Rectal smooth muscle tissue (tissue), 1 donor: ENCODE measurements around the gene HOMER2.

Source experiments
- H3K27ac ChIP-seq: one replicate; pipeline ENCODE4 v1.7.0; 2013; ENCODE audit warnings: low read depth, low read length, inconsistent platforms
- H3K27me3 ChIP-seq: one replicate; pipeline ENCODE4 v1.7.0; 2013; ENCODE audit warnings: low read length; ENCODE audit not compliant: control insufficient read depth, insufficient read depth
- H3K36me3 ChIP-seq: one replicate; pipeline ENCODE4 v1.7.0; 2013; ENCODE audit warnings: low read length; ENCODE audit not compliant: control insufficient read depth, insufficient read depth
- H3K4me1 ChIP-seq: one replicate; pipeline ENCODE4 v1.7.0; 2013; ENCODE audit warnings: low read length; ENCODE audit not compliant: control insufficient read depth, insufficient read depth
- H3K4me3 ChIP-seq: one replicate; pipeline ENCODE4 v1.7.0; 2013; ENCODE audit warnings: low read length
- H3K9ac ChIP-seq: one replicate; pipeline ENCODE4 v1.7.0; 2013; ENCODE audit warnings: low read length

The HOMER2 gene

GRCh38 chr15:82936966-82937711, 15.4 kb downstream of the HOMER2 start:
- Histone ChIP-seq H3K4me3 (no peak overlapping the region), H3K9ac (no peak overlapping the region), H3K27me3 (no peaks in the 10 kb centered on the region), H3K27ac (no peak overlapping the region), H3K36me3 (no peaks in the 10 kb centered on the region), H3K4me1 (no peaks in the 10 kb centered on the region)

GRCh38 chr15:82935382-82935781, 17.1 kb downstream of the HOMER2 start:
- Histone ChIP-seq H3K27me3 (no peaks in the 10 kb centered on the region), H3K9ac (no peak overlapping the region), H3K27ac (no peak overlapping the region), H3K4me1 (no peaks in the 10 kb centered on the region), H3K36me3 (no peaks in the 10 kb centered on the region), H3K4me3 (no peak overlapping the region)

GRCh38 chr15:82934100-82934880, 18.2 kb downstream of the HOMER2 start:
- H3K27me3 ChIP-seq = no peaks in the 10 kb centered on the region
- H3K27ac ChIP-seq = no peak overlapping the region

DNA sequence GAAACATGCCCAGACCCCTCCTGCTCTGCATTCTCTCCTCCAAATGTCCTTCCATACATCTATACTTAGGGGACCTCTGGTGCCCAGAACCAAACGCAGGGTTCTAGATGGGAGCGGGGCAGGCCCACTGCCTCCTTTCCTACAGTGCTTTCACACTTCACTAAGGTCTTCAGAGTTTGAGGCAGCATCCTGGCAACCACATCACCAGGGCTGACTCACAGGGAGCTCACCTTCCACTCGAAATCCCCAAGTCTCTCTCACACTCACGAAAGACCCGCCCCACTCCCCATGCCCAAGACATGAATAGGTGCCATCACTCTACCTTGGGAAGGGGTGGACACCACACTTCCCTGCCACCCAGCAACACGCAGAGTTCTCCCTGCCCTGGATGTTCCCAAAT, 18.9 kb downstream of the HOMER2 start:
- no peak overlapping the region for H3K9ac ChIP-seq
- no peaks in the 10 kb centered on the region for H3K36me3 ChIP-seq
- H3K4me3 ChIP-seq = no peak overlapping the region
- no peaks in the 10 kb centered on the region for H3K4me1 ChIP-seq
- no peaks in the 10 kb centered on the region for H3K27me3 ChIP-seq
- no peak overlapping the region for H3K27ac ChIP-seq

More at GRCh38 chr15:82934100-82934880, 18.2 kb downstream of the HOMER2 start:
- Histone ChIP-seq H3K36me3 (no peaks in the 10 kb centered on the region), H3K9ac (no peak overlapping the region), H3K4me1 (no peaks in the 10 kb centered on the region), H3K4me3 (no peak overlapping the region)

DNA sequence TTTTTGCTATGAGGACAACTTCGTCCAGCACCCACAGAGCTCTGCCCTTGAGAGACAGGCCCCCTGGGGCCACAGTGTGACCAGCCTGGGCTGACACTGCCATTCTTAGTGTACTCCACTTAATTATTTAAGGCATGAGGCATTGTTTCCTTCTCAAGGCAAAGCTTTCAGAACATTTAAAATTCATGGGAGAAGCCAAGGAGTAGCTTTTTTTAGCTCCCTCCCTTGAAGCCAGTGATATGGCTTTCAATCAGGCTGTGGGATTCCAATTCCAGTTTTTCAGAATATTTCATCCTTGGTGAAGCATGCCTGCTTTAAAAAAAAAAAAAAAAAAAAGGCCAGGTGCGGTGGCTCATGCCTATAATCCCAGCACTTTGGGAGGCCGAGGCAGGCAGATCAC, 21.3 kb downstream of the HOMER2 start:
- no peak overlapping the region for H3K9ac ChIP-seq
- H3K4me3 ChIP-seq = no peak overlapping the region
- no peaks in the 10 kb centered on the region for H3K27me3 ChIP-seq
- no peak overlapping the region for H3K27ac ChIP-seq
- no peaks in the 10 kb centered on the region for H3K36me3 ChIP-seq
- no peaks in the 10 kb centered on the region for H3K4me1 ChIP-seq

DNA sequence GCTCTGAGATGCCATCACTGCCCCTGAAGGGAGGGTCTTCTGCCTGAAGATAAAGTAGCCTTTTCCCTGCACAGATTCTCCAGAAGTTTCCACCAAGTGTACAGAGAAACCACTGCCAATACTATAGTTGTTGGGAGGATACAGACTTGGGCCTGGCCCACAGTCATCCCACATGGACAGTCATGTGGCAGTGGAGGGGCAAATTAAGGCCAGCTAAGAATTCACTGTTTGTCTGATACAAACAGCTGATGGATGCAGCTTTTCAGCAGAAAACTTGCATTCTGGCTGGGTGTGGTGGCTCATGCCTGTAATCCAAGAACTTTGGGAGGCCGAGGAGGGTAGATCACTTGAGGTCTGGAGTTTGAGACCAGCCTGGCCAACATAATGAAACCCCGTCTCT, 22.1 kb downstream of the HOMER2 start:
- no peak overlapping the region for H3K9ac ChIP-seq
- H3K27ac ChIP-seq = no peak overlapping the region
- H3K4me1 ChIP-seq = no peaks in the 10 kb centered on the region
- H3K4me3 ChIP-seq = no peak overlapping the region
- no peaks in the 10 kb centered on the region for H3K36me3 ChIP-seq
- no peaks in the 10 kb centered on the region for H3K27me3 ChIP-seq

GRCh38 chr15:82928711-82929110, 23.8 kb downstream of the HOMER2 start:
- H3K27me3 ChIP-seq = no peaks in the 10 kb centered on the region

DNA sequence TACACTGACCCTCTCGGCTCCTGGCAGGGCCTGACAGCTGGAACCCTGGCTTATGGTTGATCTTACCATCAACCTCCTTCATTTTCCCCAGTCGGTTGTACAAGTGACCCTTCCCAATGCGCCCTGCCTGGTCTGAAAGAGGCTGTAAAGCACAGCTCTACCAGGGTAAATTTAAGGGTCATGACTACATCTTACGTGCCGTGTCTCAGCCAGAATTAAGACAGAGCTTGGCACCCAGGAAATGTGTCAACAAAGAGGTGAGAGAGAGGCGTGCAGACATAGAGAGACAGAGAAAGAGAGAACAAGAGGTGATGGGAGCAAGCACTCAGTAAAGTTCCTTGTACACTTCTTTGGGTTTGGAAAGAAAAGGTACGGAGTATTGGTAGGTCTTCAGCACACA, 28.8 kb downstream of the HOMER2 start:
- Histone ChIP-seq H3K27ac (no peak overlapping the region), H3K4me3 (no peak overlapping the region), H3K27me3 (no peaks in the 10 kb centered on the region), H3K9ac (no peak overlapping the region), H3K4me1 (no peaks in the 10 kb centered on the region), H3K36me3 (no peaks in the 10 kb centered on the region)

More at GRCh38 chr15:82928711-82929110, 23.8 kb downstream of the HOMER2 start:
- no peak overlapping the region for H3K9ac ChIP-seq
- H3K27ac ChIP-seq = no peak overlapping the region
- H3K36me3 ChIP-seq = no peaks in the 10 kb centered on the region
- H3K4me1 ChIP-seq = no peaks in the 10 kb centered on the region
- no peak overlapping the region for H3K4me3 ChIP-seq

GRCh38 chr15:82922737-82923136, 29.8 kb downstream of the HOMER2 start:
- Histone ChIP-seq H3K4me3 (no peak overlapping the region), H3K36me3 (no peaks in the 10 kb centered on the region), H3K9ac (no peak overlapping the region), H3K4me1 (no peaks in the 10 kb centered on the region), H3K27me3 (no peaks in the 10 kb centered on the region), H3K27ac (no peak overlapping the region)

- Histone ChIP-seq H3K27ac (no peak overlapping the region), H3K36me3 (no peaks in the 10 kb centered on the region), H3K4me1 (no peaks in the 10 kb centered on the region), H3K9ac (no peak overlapping the region), H3K4me3 (no peak overlapping the region), H3K27me3 (no peaks in the 10 kb centered on the region)
Observed at GRCh38 chr15:82921939-82922338, 30.6 kb downstream of the HOMER2 start.

GRCh38 chr15:82921242-82921641, 31.3 kb downstream of the HOMER2 start:
- H3K4me1 ChIP-seq = no peaks in the 10 kb centered on the region
- no peak overlapping the region for H3K27ac ChIP-seq
- no peak overlapping the region for H3K4me3 ChIP-seq
- no peaks in the 10 kb centered on the region for H3K27me3 ChIP-seq
- no peak overlapping the region for H3K9ac ChIP-seq
- H3K36me3 ChIP-seq = no peaks in the 10 kb centered on the region

DNA sequence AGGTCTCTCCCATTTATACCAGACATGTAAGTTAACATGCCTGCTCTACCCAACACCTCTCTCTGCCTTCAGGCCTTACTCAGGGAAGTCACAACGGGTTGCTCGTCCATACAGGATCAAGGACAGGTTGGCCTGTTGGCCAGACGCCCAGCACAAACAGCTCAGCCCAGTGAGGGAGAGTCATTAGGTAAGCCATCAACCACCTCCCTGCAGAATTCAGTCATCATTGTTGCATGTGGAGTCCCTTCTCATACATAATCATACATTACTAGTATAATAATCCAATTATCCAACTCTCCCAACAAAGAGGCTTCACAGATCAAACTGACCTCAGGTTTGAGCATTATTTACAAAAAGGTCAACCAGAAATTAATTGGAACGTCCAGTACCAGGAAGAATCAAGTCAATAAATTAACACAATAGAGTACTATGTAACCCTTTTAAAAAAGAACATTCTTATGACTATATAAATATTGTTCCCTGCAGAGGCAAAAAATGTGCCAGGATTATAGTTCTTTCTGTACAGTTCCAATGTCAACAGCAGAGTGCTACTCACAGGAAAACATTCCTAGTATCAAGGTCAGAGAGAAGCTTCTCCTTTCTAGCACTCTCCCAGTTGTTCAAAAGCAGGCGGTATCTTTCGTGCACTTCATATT, 33.2 kb downstream of the HOMER2 start:
- Histone ChIP-seq H3K4me3 (no peak overlapping the region), H3K36me3 (no peaks in the 10 kb centered on the region), H3K4me1 (no peaks in the 10 kb centered on the region), H3K27ac (no peak overlapping the region), H3K27me3 (no peaks in the 10 kb centered on the region), H3K9ac (no peak overlapping the region)
